Adrenal gland (tissue), 12 donors: Measurements from ENCODE around the gene HINFP. TPM values are rescaled to one million over a fixed set of nuclear protein-coding genes. Genes with fewer than 3 reads are reported as not detected.

ENCODE experiments used
- DNase-seq, 7 donors: peaks; one replicate each; pipeline ENCODE4 v3.0.0-alpha.2; 2019 to 2020
- H3K27ac ChIP-seq, 5 donors: fragments of 200-600 bp; sonication (generic) in 4 of 5; 1 replicate in 3 of 5; 2 replicates in 2 of 5; pipeline versions ENCODE4 v1.5.1 to v1.8.0; 2016 to 2020; ENCODE audit warnings: mild to moderate bottlenecking in 1 of 5
- H3K27me3 ChIP-seq: fragments of 200-600 bp; 2 replicates; pipeline ENCODE4 v1.8.0; 2021
- H3K36me3 ChIP-seq, 2 donors: fragments of 200-600 bp; replicated peaks in 1 of 2; 1 replicate in 1 of 2; 2 replicates in 1 of 2; pipeline versions ENCODE4 v1.5.1 to v1.8.0; 2018 to 2022
- H3K4me1 ChIP-seq, 2 donors: fragments of 200-600 bp; replicated peaks in 1 of 2; 1 replicate in 1 of 2; 2 replicates in 1 of 2; pipeline versions ENCODE4 v1.5.1 to v1.8.0; 2018 to 2021
- H3K4me3 ChIP-seq, 4 donors: fragments of 200-600 bp; sonication (generic) in 3 of 4; one replicate each; pipeline ENCODE4 v1.5.1; 2016 to 2018
- H3K9me3 ChIP-seq, 3 donors: fragments of 200-600 bp; sonication (generic) in 1 of 3; replicated peaks in 1 of 3; 1 replicate in 2 of 3; 2 replicates in 1 of 3; pipeline versions ENCODE4 v1.5.1 to v1.8.0; 2016 to 2021
- CTCF ChIP-seq, 6 experiments: fragments of 450-650 bp in 4 of 6; fragments of 200-600 bp in 2 of 6; sonication (generic) in 1 of 6; IDR thresholded peaks; 1 replicate in 5 of 6; 2 replicates in 1 of 6; pipeline versions ENCODE4 v1.5.1 to v1.8.0; 2016 to 2021; ENCODE audit warnings: antibody characterized with exemption in 6 of 6, mild to moderate bottlenecking in 2 of 6, moderate library complexity in 1 of 6
- POLR2A ChIP-seq, 2 donors: fragments of 450-650 bp; IDR thresholded peaks; one replicate each; pipeline ENCODE4 v1.6.1; 2017; ENCODE audit warnings: antibody characterized with exemption in 2 of 2, mild to moderate bottlenecking in 2 of 2, moderate library complexity in 1 of 2
- WGBS, 4 donors: extraction: QIAGEN DNeasy Blood & Tissue Kit in 2 of 4; methylation state at CpG; one replicate each; pipeline versions ENCODE4 v1.1.5 to v1.1.7; 2013 to 2017; 5-methylcytosine and 5-hydroxymethylcytosine counted together
- intact Hi-C, 2 donors: fragments of 100-400 bp; cut with DNase I; formaldehyde crosslinking; loops; one replicate each; pipeline versions ENCODE4 v1.14.1 to v1.15.0; 2022 to 2023
- polyA plus RNA-seq, 3 donors: library from polyadenylated mRNA; stranded (reverse); fragments of 200-250 nt in 2 of 3; fragments of 350-450 nt in 1 of 3; fragmentation: Illumina TruSeq in 1 of 3; extraction: RNeasy Lipid Tissue Mini Kit (QIAGEN cat#74804) in 1 of 3; gene quantifications; one replicate each; pipeline ENCODE4 v1.2.3, GENCODE V29; 2013 to 2014
- total RNA-seq, 9 donors: library from RNA; depleted of rRNA in 4 of 9; stranded (reverse); fragments of >200 nt in 4 of 9; fragments of 120-200 nt in 1 of 9; fragmentation: NEBNext Ultra II Directional in 1 of 9; extraction: Animal tissue kit (Norgen Biotek cat#: 25700) in 1 of 9; gene quantifications; one replicate each; pipeline versions ENCODE4 v1.1.0 to v1.2.4, GENCODE V29; 2013 to 2023
- donor health status: healthy with polysubstance abuse.
- donor health status: Bipolar disorder and iron deficiency.
- donor health status: DM: yes; HTN: yes; CAD: no.
- donor health status: DM: no; HTN: no; CAD: no.
- donor health status: DM: no; HTN: no; CAD: no.
- donor health status: DM: yes; HTN: yes; CAD: no.

HINFP gene
- total and polyA plus RNA-seq, 12 donors, result 7.4 to 39.1 (median 22.2) TPM

DNA sequence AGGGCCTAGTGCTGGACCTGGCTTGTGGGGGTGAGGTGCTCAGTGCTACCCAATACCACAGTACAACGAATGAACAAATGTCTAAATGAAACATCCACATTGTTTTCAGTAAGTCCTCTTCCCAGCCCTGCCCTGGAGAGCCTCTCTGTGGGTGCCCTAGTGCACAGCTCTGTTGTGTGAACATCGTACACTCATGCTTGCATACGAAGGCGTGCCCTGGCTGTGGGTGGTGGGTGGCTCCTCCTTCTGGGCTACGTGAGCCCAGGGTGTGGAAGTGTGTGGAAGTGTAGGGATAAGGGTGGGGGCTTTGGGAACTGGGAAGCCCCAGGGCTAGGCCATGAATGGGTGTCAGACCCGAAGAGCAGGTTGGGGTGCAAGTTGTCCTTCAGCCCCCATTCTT lies 46.6 kb downstream of the HINFP start:
- TF ChIP-seq CTCF (IDR thresholded peaks at IDR 0.05) (no peak), POLR2A (IDR thresholded peaks at IDR 0.05) (no peak)
- Histone ChIP-seq H3K27me3 (no peaks in the 10 kb centered on the region), H3K27ac (no peak overlapping the region), H3K4me1 (peaks cover 0 to 11% of the 10 kb centered on the region in 2 donors), H3K9me3 (no peaks in the 10 kb centered on the region), H3K36me3 (no peaks in the 10 kb centered on the region), H3K4me3 (no peak overlapping the region)
- DNase-seq, result no peak
- intact Hi-C loops, result no loop called here
- WGBS, 4 donors, result 60 to 80% (median 69%) methylated on average over 5 to 6 of the region's 6 CpGs

DNA sequence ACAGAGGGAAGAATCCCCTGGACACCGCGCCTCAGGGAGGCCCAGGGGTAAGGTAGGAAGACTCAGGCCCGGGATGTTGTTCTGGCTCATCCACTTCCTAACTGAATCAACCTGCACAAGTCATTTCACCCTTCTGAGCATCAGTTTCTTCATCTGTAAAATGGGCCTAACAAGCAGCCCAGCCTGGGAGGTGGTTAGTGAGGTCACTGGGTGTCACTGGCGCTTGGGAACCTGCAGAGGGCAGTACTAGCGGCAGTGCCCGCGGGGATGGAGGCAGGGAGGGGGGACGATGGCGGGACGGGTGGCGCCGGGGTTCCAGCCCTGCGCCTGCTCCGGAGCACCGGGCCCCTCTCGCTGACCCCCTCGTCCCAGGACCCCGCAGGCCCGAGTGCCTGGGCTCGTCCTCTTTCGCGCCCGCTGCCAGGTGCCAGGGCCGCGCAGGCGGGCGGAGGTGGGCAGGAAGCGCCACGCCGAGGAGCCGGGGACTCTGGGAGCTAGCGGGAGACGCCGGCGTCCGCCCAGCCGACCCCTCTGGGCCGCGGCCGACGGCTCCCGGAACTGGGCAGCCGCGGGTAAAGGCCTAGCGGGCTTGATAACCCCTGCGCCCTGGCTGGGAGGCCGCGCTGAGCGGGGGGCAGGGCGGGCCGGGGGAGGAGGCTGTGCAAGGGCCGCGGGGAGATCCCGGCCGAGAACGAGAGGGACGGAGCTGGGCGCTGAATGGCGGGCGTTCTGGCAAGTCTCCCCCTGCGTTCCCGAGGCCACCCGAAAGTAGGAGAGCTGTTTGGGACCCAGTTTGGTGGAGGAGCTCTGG lies 47.3 kb downstream of the HINFP start, which contains the start of gene NLRX1:
TSS of gene NLRX1 (plus strand) at position 255 of the 811 bp plus-strand sequence. CDS start 2,679 bp downstream, outside the sequence.
- Histone ChIP-seq H3K27ac (peak within 1 kb of the TSS; percentile 76 to 98 (median 95)), H3K36me3 (peaks cover 0 to 3% of the 10 kb centered on the region in 2 donors), H3K27me3 (no peaks in the 10 kb centered on the region), H3K4me1 (peaks cover 0 to 11% of the 10 kb centered on the region in 2 donors), H3K4me3 (peak within 1 kb of the TSS; percentile 33 to 93 (median 67)), H3K9me3 (no peaks in the 10 kb centered on the region)
- intact Hi-C loops, result no loop called here
- TF ChIP-seq CTCF (IDR thresholded peaks at IDR 0.05) (peak; percentile 71 to 93 (median 88)), POLR2A (IDR thresholded peaks at IDR 0.05) (peak; percentile 62 to 89)
- DNase-seq, result peak; percentile 86 to 93 (median 90)
- 0 to 10% (median 4%) methylated on average over 8 to 63 of the region's 63 CpGs for WGBS, 4 donors

DNA sequence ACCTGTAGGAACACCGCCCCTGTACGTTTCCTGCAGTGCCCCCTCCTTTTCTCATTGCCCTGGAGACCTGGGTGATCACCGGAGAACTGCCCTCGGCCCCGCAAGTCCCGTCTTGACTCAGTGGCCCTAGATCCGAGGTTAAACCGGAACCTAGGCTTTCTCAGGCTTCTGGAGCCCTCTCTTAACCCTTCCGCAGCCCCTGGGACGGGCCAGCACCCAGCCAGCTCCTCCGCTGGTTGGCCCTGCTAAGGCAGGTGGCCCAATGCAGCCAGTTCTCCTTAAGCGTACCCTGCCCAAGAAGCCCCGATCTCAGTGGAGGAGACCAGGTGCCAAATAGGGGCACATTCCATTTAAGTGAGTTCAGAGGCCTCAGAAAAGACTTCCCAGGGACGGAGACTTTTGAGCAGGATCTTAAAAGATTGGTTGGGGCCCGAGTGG lies 47.9 kb downstream of the HINFP start:
- peak in 6 of 7 donors; percentile 53 to 75 (median 66) for DNase-seq
- Histone ChIP-seq H3K4me3 (peak overlapping the region; percentile 33 to 93 (median 67)), H3K36me3 (peaks cover 0 to 7% of the 10 kb centered on the region in 2 donors), H3K9me3 (no peaks in the 10 kb centered on the region), H3K27ac (peak overlapping the region; percentile 76 to 98 (median 95)), H3K27me3 (no peaks in the 10 kb centered on the region), H3K4me1 (peaks cover 0 to 11% of the 10 kb centered on the region in 2 donors)
- WGBS, 4 donors, result 10 to 16% (median 14%) methylated on average over 8 to 15 of the region's 15 CpGs
- no peak for TF ChIP-seq CTCF (IDR thresholded peaks at IDR 0.05)
- peak in 1 of 2 donors; percentile 35 for TF ChIP-seq POLR2A (IDR thresholded peaks at IDR 0.05)
- intact Hi-C loops, result no loop called here

DNA sequence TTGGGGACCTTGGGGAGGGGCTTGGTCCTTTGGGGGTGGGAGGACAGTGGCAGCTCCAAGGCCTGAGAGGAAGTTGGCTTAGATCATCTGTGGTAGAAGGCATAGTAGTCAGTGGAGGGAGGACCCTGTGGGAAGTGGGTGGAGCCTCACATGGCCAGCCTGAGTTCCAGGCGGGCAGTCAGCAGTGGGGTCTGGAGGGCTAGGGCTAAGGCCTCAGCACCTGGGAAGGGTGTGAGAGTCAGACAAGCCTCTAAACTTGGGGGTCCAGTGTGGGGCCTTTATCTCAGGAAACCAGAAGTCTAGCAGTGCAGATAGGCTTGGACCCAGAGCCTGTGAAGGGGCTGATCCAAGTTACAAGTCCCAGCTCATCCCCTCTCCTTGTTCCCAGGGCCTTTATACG lies 51.1 kb downstream of the HINFP start:
- H3K4me1 ChIP-seq, result peaks cover 8 to 11% of the 10 kb centered on the region in 2 donors
- 74 to 92% (median 85%) methylated on average over 2 of the region's 2 CpGs for WGBS, 4 donors
- intact Hi-C loops, result no loop called here
- H3K4me3 ChIP-seq, result no peak overlapping the region
- no peaks in the 10 kb centered on the region for H3K27me3 ChIP-seq
- peaks cover 0 to 16% of the 10 kb centered on the region in 2 donors for H3K36me3 ChIP-seq
- TF ChIP-seq POLR2A (IDR thresholded peaks at IDR 0.05) (no peak), CTCF (IDR thresholded peaks at IDR 0.05) (no peak)
- DNase-seq, result no peak
- no peaks in the 10 kb centered on the region for H3K9me3 ChIP-seq
- H3K27ac ChIP-seq, result no peak overlapping the region
